A673 (cell line): ENCODE data around the gene SHC3.

Source experiments
- CTCF ChIP-seq: fragments of 300-800, 200-600 bp; sonication (generic); conservative IDR thresholded peaks from 2 replicates; pipeline ENCODE4 v1.5.1; 2017; ENCODE audit warnings: low read depth, mild to moderate bottlenecking, antibody characterized with exemption, low read length, moderate library complexity, mixed read lengths
- EZH2 ChIP-seq: fragments of 200-600 bp; sonication (generic); IDR thresholded peaks from 2 replicates; pipeline ENCODE4 v1.6.1; 2017; ENCODE audit warnings: borderline replicate concordance, low read depth, mild to moderate bottlenecking, mixed read lengths, antibody characterized with exemption, low read length; ENCODE audit not compliant: poor library complexity, severe bottlenecking

GRCh38 chr9:88976890-88977257 lies 201.7 kb downstream of the SHC3 start:
- TF ChIP-seq CTCF: no peak
- TF ChIP-seq EZH2: no peak
